ENCODE results near the gene ZSCAN5C. TPM values are rescaled to one million over a fixed set of nuclear protein-coding genes. Genes with fewer than 3 reads are reported as not detected.
A peak's percentile ranks its signal among the peaks of the same experiment; 100 is the strongest.
"Not testable (repeated sequence)": the region's sequence is repeated elsewhere in the genome, so short reads cannot be mapped to it uniquely, and the experiment has no call there.

Gene ZSCAN5C
- total RNA-seq, 1 donor from 2014 or later: not detected

- H3K9me3 Mint-ChIP-seq (ENCODE audit: unreplicated experiment): no peaks in the 10 kb centered on the region
- TF ChIP-seq, protein P1, sequence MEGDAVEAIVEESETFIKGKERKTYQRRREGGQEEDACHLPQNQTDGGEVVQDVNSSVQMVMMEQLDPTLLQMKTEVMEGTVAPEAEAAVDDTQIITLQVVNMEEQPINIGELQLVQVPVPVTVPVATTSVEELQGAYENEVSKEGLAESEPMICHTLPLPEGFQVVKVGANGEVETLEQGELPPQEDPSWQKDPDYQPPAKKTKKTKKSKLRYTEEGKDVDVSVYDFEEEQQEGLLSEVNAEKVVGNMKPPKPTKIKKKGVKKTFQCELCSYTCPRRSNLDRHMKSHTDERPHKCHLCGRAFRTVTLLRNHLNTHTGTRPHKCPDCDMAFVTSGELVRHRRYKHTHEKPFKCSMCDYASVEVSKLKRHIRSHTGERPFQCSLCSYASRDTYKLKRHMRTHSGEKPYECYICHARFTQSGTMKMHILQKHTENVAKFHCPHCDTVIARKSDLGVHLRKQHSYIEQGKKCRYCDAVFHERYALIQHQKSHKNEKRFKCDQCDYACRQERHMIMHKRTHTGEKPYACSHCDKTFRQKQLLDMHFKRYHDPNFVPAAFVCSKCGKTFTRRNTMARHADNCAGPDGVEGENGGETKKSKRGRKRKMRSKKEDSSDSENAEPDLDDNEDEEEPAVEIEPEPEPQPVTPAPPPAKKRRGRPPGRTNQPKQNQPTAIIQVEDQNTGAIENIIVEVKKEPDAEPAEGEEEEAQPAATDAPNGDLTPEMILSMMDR (IDR thresholded peaks at IDR 0.05; ENCODE audit: unreplicated experiment): no peak
- H3K27me3 Mint-ChIP-seq (ENCODE audit: unreplicated experiment): peaks cover 8% of the 10 kb centered on the region
- H3K4me1 Mint-ChIP-seq (ENCODE audit: unreplicated experiment): no peaks in the 10 kb centered on the region
- DNase-seq (ENCODE audit: low spot score): no peak
- H3K36me3 Mint-ChIP-seq (ENCODE audit: low read depth, unreplicated experiment): peaks cover 8% of the 10 kb centered on the region
- H3K4me3 Mint-ChIP-seq (ENCODE audit: unreplicated experiment): no peak overlapping the region
- H3K27ac Mint-ChIP-seq (ENCODE audit: unreplicated experiment): no peak overlapping the region
Measured at GRCh38 chr19:56163097-56163496, 39.0 kb upstream of the ZSCAN5C start.

- H3K4me1 Mint-ChIP-seq (ENCODE audit: unreplicated experiment): no peaks in the 10 kb centered on the region
- no peak for DNase-seq (ENCODE audit: low spot score)
Measured at GRCh38 chr19:56167064-56167578, 35.0 kb upstream of the ZSCAN5C start.

DNA sequence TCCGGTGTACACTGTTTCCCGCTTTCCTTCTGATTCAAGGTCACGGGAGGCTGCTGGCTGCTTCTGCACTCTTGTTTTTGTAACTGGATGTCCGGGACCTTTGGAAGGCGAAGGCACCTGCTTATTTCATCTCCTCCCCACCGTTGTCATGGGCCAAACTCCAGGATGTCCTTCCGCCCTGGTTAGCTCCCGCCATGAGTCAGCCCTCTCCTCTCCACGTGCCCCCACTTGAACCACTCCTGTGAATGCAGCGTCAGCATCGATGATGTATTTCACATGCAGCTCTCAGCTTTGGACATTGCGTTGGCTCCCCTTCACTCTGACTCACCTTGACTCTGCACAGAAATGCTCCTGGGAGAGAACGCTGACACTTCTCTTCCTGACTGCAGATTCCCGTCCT, 31.8 kb upstream of the ZSCAN5C start:
- no peaks in the 10 kb centered on the region for H3K36me3 Mint-ChIP-seq (ENCODE audit: low read depth, unreplicated experiment)

More at GRCh38 chr19:56167064-56167578, 35.0 kb upstream of the ZSCAN5C start:
- H3K27me3 Mint-ChIP-seq (ENCODE audit: unreplicated experiment): no peaks in the 10 kb centered on the region
- no peak overlapping the region for H3K4me3 Mint-ChIP-seq (ENCODE audit: unreplicated experiment)
- no peaks in the 10 kb centered on the region for H3K36me3 Mint-ChIP-seq (ENCODE audit: low read depth, unreplicated experiment)
- H3K27ac Mint-ChIP-seq (ENCODE audit: unreplicated experiment): no peak overlapping the region
- TF ChIP-seq, protein P1 (IDR thresholded peaks at IDR 0.05; ENCODE audit: unreplicated experiment): no peak
- no peaks in the 10 kb centered on the region for H3K9me3 Mint-ChIP-seq (ENCODE audit: unreplicated experiment)

DNA sequence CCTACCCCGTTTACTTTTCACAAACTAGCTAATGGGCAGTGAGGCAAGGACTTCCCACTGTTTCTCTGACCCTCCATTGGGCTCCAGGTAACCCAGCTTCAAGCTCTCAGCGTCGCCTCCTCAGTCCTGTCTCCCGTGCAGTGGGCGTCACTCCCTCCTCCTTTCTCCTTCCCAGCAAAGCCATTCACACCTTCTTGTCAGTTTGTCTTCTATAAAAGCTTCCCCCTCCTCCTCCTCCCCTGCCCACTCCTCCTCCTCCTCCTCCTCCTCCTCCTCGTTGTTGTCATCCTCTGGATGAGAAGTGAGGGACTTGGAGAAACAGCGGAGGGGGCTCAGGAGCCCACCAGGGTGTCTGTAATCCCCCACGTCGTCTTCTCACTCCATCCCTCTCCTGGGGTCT, 28.0 kb upstream of the ZSCAN5C start:
- Mint-ChIP-seq H3K27ac (ENCODE audit: unreplicated experiment) (no peak overlapping the region), H3K9me3 (ENCODE audit: unreplicated experiment) (no peaks in the 10 kb centered on the region), H3K36me3 (ENCODE audit: low read depth, unreplicated experiment) (no peaks in the 10 kb centered on the region), H3K27me3 (ENCODE audit: unreplicated experiment) (peaks cover 8% of the 10 kb centered on the region), H3K4me1 (ENCODE audit: unreplicated experiment) (no peaks in the 10 kb centered on the region), H3K4me3 (ENCODE audit: unreplicated experiment) (no peak overlapping the region)
- TF ChIP-seq, protein P1 (IDR thresholded peaks at IDR 0.05; ENCODE audit: unreplicated experiment): no peak
- DNase-seq (ENCODE audit: low spot score): no peak

More for the DNA sequence above, 31.8 kb upstream of the ZSCAN5C start:
- Mint-ChIP-seq H3K27ac (ENCODE audit: unreplicated experiment) (no peak overlapping the region), H3K27me3 (ENCODE audit: unreplicated experiment) (peaks cover 4% of the 10 kb centered on the region), H3K4me1 (ENCODE audit: unreplicated experiment) (no peaks in the 10 kb centered on the region), H3K4me3 (ENCODE audit: unreplicated experiment) (no peak overlapping the region), H3K9me3 (ENCODE audit: unreplicated experiment) (no peaks in the 10 kb centered on the region)
- TF ChIP-seq, protein P1 (IDR thresholded peaks at IDR 0.05; ENCODE audit: unreplicated experiment): no peak
- DNase-seq (ENCODE audit: low spot score): no peak

DNA sequence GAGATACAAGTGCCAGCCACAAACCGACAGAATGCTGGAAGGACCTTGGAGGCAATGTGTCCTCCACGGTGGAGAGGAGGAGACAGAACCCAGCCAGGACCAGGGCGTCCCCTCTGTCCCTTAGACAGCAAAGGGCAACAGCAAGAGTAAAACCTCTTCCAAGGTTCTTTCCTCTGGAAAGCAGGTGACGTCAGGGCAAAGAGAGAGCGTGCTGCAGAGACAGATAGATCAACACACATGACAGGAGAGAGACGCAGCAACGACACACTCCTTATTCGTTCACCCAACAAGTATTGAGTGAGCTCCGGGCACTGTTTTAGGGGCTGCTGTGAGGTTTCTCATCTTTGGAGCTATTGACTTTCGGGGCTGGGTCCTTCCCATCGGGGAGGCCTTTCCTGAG, 27.5 kb upstream of the ZSCAN5C start:
- TF ChIP-seq, protein P1 (IDR thresholded peaks at IDR 0.05; ENCODE audit: unreplicated experiment): no peak
- Mint-ChIP-seq H3K27me3 (ENCODE audit: unreplicated experiment) (peaks cover 8% of the 10 kb centered on the region), H3K36me3 (ENCODE audit: low read depth, unreplicated experiment) (no peaks in the 10 kb centered on the region), H3K9me3 (ENCODE audit: unreplicated experiment) (no peaks in the 10 kb centered on the region), H3K4me3 (ENCODE audit: unreplicated experiment) (no peak overlapping the region), H3K27ac (ENCODE audit: unreplicated experiment) (no peak overlapping the region), H3K4me1 (ENCODE audit: unreplicated experiment) (no peaks in the 10 kb centered on the region)
- DNase-seq (ENCODE audit: low spot score): no peak

DNA sequence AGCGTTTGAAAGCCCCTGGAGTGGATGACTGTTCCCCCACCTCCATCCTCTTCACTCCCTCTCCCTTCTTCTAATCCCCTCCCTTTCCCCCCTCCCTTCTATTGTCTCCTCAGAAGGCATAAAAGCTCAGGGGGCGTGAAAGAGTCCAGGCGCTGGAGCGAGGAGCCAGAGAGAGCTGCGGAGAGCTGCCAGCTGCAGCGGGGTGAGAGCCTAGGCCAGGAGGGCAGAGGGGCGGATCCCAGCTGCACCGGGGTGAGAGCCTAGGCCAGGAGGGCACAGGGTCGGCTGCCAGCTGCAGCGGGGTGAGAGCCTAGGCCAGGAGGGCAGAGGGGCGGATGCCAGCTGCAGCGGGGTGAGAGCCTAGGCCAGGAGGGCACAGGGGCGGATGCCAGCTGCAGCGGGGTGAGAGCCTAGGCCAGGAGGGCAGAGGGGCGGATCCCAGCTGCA, 26.2 kb upstream of the ZSCAN5C start, which contains the start of gene GALP:
Gene GALP (plus strand): TSS at position 148 of the 447 bp plus-strand sequence. CDS start 1,101 bp downstream, outside the sequence.
- H3K4me1 Mint-ChIP-seq (ENCODE audit: unreplicated experiment); DNase-seq (ENCODE audit: low spot score); H3K27me3 Mint-ChIP-seq (ENCODE audit: unreplicated experiment); H3K36me3 Mint-ChIP-seq (ENCODE audit: low read depth, unreplicated experiment); H3K4me3 Mint-ChIP-seq (ENCODE audit: unreplicated experiment); H3K9me3 Mint-ChIP-seq (ENCODE audit: unreplicated experiment): not testable (repeated sequence)
- peak within 1 kb of the TSS; percentile 18 for H3K27ac Mint-ChIP-seq (ENCODE audit: unreplicated experiment)

GRCh38 chr19:56176310-56176709, 25.8 kb upstream of the ZSCAN5C start:
- H3K27me3 Mint-ChIP-seq (ENCODE audit: unreplicated experiment); DNase-seq (ENCODE audit: low spot score); H3K4me1 Mint-ChIP-seq (ENCODE audit: unreplicated experiment); H3K4me3 Mint-ChIP-seq (ENCODE audit: unreplicated experiment); H3K36me3 Mint-ChIP-seq (ENCODE audit: low read depth, unreplicated experiment); H3K9me3 Mint-ChIP-seq (ENCODE audit: unreplicated experiment); H3K27ac Mint-ChIP-seq (ENCODE audit: unreplicated experiment): not testable (repeated sequence)

Measured in endothelial cell (in vitro differentiated cells).